Placental pericyte (primary cell): ENCODE results near the gene LMAN1. TPM values are rescaled to one million over a fixed set of nuclear protein-coding genes. Genes with fewer than 3 reads are reported as not detected.

ENCODE experiments used
- total RNA-seq: library from RNA; depleted of rRNA; stranded (reverse); fragments of >200 nt; gene quantifications from 2 replicates; pipeline ENCODE4 v1.2.3, GENCODE V29; 2012

Gene LMAN1, protein sequence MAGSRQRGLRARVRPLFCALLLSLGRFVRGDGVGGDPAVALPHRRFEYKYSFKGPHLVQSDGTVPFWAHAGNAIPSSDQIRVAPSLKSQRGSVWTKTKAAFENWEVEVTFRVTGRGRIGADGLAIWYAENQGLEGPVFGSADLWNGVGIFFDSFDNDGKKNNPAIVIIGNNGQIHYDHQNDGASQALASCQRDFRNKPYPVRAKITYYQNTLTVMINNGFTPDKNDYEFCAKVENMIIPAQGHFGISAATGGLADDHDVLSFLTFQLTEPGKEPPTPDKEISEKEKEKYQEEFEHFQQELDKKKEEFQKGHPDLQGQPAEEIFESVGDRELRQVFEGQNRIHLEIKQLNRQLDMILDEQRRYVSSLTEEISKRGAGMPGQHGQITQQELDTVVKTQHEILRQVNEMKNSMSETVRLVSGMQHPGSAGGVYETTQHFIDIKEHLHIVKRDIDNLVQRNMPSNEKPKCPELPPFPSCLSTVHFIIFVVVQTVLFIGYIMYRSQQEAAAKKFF
- 217 and 325 TPM in 2 replicates for total RNA-seq

DNA sequence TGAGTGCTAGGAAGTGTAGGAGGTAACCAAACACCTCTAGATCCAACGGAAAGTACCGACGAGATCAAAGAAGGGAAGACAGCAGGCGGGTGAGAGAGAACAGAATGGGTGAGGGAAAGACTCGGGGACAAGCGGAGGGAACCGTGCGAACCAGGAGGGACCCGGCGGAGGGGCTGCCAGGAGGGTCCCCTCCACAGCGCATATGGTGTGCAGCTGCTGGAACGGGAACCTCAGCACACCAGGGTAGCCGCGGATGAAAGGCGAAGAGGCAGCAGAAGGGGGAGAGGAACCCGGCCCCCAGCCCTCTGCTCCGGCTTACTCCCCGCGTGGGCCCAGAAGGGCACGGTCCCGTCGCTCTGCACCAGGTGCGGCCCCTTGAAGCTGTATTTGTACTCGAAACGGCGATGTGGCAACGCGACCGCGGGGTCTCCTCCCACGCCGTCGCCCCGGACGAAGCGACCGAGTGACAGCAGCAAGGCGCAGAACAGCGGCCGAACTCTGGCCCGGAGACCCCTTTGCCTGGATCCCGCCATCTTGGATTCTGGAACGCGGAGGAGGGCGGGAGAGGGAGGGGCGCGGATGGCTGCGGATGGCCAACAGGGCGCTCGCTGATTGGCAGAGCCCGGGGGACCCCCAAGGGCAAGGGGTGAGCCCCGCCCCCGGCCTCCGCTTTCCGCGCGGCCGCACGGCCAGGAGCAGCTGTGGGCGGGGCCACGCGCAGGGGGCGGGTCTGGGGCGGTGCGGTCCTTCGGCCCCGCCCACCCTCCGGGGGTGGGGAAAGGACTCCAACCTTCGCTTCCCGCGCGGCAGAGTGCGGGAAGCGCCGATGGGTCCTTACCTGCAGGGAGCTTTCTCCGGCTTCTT, at the start of gene LMAN1:
TSS of gene LMAN1 (minus strand) at position 554 of the 864 bp plus-strand sequence. CDS start at position 533, 21 bp downstream.

GRCh38 chr18:59318460-59319050, 40.5 kb downstream of the LMAN1 start, which contains the start of gene CPLX4:
TSS of gene CPLX4 (minus strand) at chr18:59318649. CDS start at chr18:59318462, 187 bp downstream.

Other genes starting within 250 kb of the LMAN1 start
- 19.3 and 38.5 TPM in 2 replicates for gene SEC11C, start 219.4 kb downstream of the LMAN1 start, total RNA-seq
- not detected in 2 replicates for gene GRP, start 139.1 kb downstream of the LMAN1 start, total RNA-seq
- gene RAX, start 85.8 kb downstream of the LMAN1 start, total RNA-seq, result not detected in 2 replicates
- gene CPLX4, start 40.6 kb downstream of the LMAN1 start, total RNA-seq, result not detected in 2 replicates